PC-3 (cell line): ENCODE data around the gene TERB1.

Experiments used
- CTCF ChIP-seq: fragments of 300-600 bp; sonication (generic); conservative IDR thresholded peaks from 2 replicates; pipeline ENCODE4 v1.5.1; 2017; ENCODE audit warnings: antibody characterized with exemption, low read depth, mild to moderate bottlenecking, low read length
- EZH2 ChIP-seq: fragments of 300-600 bp; sonication (generic); IDR thresholded peaks from one replicate; pipeline ENCODE4 v1.6.1; 2017; ENCODE audit warnings: antibody characterized with exemption, mild to moderate bottlenecking, low read length; ENCODE audit not compliant: unreplicated experiment

GRCh38 chr16:66750279-66751052, 50.9 kb downstream of the TERB1 start:
- TF ChIP-seq CTCF (no peak), EZH2 (no peak)
